HCT116 (cell line): ENCODE results near the gene GFOD1.

ENCODE experiments used
- CEBPB ChIP-seq: IDR thresholded peaks from 2 replicates; pipeline ENCODE4 v1.6.1; 2012; ENCODE audit warnings: low read depth
- EZH2 ChIP-seq: fragments of 200-600 bp; sonication (generic); IDR thresholded peaks from 2 replicates; pipeline ENCODE4 v1.6.1; 2017; ENCODE audit warnings: antibody characterized with exemption, mixed run types
- EZH2phosphoT487 ChIP-seq: fragments of 200-600 bp; IDR thresholded peaks from 2 replicates; pipeline ENCODE4 v1.6.1; 2018; ENCODE audit warnings: antibody characterized with exemption, borderline replicate concordance
- FOSL1 ChIP-seq: IDR thresholded peaks from 2 replicates; pipeline ENCODE4 v1.6.1; 2012; ENCODE audit warnings: low read depth
- POLR2A ChIP-seq: IDR thresholded peaks from 2 replicates; pipeline ENCODE4 v1.7.0; 2011; ENCODE audit warnings: borderline replicate concordance; ENCODE audit not compliant: insufficient read depth, insufficient read length; ENCODE audit errors: extremely low read depth
- YY1 ChIP-seq: IDR thresholded peaks from 2 replicates; pipeline ENCODE4 v1.6.1; 2011; ENCODE audit warnings: low read length, low read depth, moderate library complexity, mild to moderate bottlenecking; ENCODE audit not compliant: insufficient replicate concordance; ENCODE audit errors: extremely low read depth
- ZFX ChIP-seq: fragments of 450-650 bp; IDR thresholded peaks from 2 replicates; pipeline ENCODE4 v1.6.1; 2017
- ZNF274 ChIP-seq: fragments of 200-500 bp; sonication (Bioruptor generic); IDR thresholded peaks from 2 replicates; pipeline ENCODE4 v1.6.1; 2014; ENCODE audit warnings: mild to moderate bottlenecking, low read depth, low read length, inconsistent platforms
- TF ChIP-seq, protein P1 (sequence below), 3 experiments: fragments of 200-600 bp in 1 of 3; sonication (generic) in 1 of 3; IDR thresholded peaks in 2 of 3; conservative IDR thresholded peaks in 1 of 3; 2 replicates each; pipeline ENCODE4 v1.5.1; 2012 to 2017; ENCODE audit warnings: low read depth in 2 of 3, low read length in 2 of 3, antibody characterized with exemption in 1 of 3, borderline replicate concordance in 1 of 3, control low read depth in 1 of 3, mild to moderate bottlenecking in 1 of 3, mixed read lengths in 1 of 3, mixed run types in 1 of 3, moderate library complexity in 1 of 3; ENCODE audit not compliant: insufficient read depth in 1 of 3
- TF ChIP-seq, protein P2 (sequence below): IDR thresholded peaks from 2 replicates; pipeline ENCODE4 v1.6.1; 2012

DNA sequence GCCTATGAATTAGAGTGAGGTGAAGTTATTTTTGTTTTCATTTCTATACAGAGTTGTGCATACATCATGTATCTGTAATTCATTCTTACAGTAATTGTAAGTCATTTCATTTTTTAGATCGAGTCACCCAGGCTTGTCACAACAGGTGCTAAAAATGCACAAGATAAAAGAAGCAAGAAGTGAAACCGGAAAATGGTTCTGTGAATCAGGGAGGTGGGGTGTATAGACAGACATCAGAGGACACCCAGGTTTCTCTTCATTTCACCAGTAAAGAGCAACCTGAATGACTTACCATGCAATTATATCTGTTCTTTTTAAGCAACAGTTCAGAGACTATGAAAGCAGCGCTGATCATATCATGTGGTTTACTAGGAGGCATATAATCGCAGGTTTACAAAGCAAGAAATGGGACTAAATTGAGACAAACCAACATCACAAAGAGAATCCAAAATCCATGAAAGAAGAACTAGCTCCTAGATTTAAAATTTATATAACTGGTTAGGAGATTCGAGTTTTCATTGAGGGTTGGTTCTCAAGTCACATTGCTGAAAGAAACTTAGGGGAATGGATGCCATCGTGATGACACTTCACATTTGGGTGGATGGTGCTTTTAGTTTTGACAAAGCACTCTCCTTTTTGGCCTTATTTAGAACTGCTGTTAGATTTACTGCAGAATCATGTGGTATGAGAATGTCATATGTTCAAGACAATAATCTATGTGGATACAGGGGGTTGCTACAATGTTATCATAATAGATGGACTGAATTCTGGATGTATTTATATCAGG is 131.2 kb downstream of the GFOD1 start:
- TF ChIP-seq EZH2 (no peak), CEBPB (no peak), POLR2A (no peak), FOSL1 (no peak), ZFX (no peak), EZH2phosphoT487 (no peak), YY1 (no peak), ZNF274 (no peak)
- TF ChIP-seq, protein P1, sequence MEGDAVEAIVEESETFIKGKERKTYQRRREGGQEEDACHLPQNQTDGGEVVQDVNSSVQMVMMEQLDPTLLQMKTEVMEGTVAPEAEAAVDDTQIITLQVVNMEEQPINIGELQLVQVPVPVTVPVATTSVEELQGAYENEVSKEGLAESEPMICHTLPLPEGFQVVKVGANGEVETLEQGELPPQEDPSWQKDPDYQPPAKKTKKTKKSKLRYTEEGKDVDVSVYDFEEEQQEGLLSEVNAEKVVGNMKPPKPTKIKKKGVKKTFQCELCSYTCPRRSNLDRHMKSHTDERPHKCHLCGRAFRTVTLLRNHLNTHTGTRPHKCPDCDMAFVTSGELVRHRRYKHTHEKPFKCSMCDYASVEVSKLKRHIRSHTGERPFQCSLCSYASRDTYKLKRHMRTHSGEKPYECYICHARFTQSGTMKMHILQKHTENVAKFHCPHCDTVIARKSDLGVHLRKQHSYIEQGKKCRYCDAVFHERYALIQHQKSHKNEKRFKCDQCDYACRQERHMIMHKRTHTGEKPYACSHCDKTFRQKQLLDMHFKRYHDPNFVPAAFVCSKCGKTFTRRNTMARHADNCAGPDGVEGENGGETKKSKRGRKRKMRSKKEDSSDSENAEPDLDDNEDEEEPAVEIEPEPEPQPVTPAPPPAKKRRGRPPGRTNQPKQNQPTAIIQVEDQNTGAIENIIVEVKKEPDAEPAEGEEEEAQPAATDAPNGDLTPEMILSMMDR (IDR thresholded peaks at IDR 0.05 in 2 of 3, conservative IDR thresholded peaks at IDR 0.05 in 1 of 3; ENCODE audit: borderline replicate concordance in 1 of 3, insufficient read depth in 1 of 3, low read depth in 2 of 3, low read length in 2 of 3), result no peak
- TF ChIP-seq, protein P2, sequence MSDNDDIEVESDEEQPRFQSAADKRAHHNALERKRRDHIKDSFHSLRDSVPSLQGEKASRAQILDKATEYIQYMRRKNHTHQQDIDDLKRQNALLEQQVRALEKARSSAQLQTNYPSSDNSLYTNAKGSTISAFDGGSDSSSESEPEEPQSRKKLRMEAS, result no peak
